Skeletal muscle tissue (tissue), 4 donors: Measurements from ENCODE around the gene NECTIN1. TPM values are rescaled to one million over a fixed set of nuclear protein-coding genes. Genes with fewer than 3 reads are reported as not detected.

Source experiments
- H3K27ac ChIP-seq: one replicate; pipeline ENCODE4 v1.7.0; 2013; ENCODE audit warnings: mild to moderate bottlenecking, low read depth, low read length, inconsistent platforms
- H3K27me3 ChIP-seq, 3 donors: one replicate each; pipeline ENCODE4 v1.7.0; 2013; ENCODE audit warnings: low read length in 3 of 3; ENCODE audit not compliant: control insufficient read depth in 3 of 3, insufficient read depth in 3 of 3
- H3K36me3 ChIP-seq, 3 donors: one replicate each; pipeline ENCODE4 v1.7.0; 2013; ENCODE audit warnings: low read length in 3 of 3; ENCODE audit not compliant: control insufficient read depth in 3 of 3, insufficient read depth in 3 of 3
- H3K4me1 ChIP-seq, 3 donors: one replicate each; pipeline ENCODE4 v1.7.0; 2013; ENCODE audit warnings: low read length in 3 of 3, mild to moderate bottlenecking in 3 of 3; ENCODE audit not compliant: control insufficient read depth in 3 of 3, insufficient read depth in 3 of 3
- H3K4me3 ChIP-seq, 3 donors: one replicate each; pipeline ENCODE4 v1.7.0; 2013; ENCODE audit warnings: low read length in 3 of 3
- H3K9ac ChIP-seq, 3 donors: one replicate each; pipeline ENCODE4 v1.7.0; 2013; ENCODE audit warnings: low read length in 3 of 3, mild to moderate bottlenecking in 3 of 3, moderate library complexity in 2 of 3, low read depth in 1 of 3
- H3K9me3 ChIP-seq, 3 donors: one replicate each; pipeline ENCODE4 v1.7.0; 2013; ENCODE audit warnings: low read length in 3 of 3; ENCODE audit not compliant: control insufficient read depth in 3 of 3
- total RNA-seq: library from RNA; depleted of rRNA; stranded (reverse); fragments of >200 nt; gene quantifications from one replicate; pipeline ENCODE4 v1.2.3, GENCODE V29; 2014
- donor health status: Osteomylitis.

NECTIN1 gene
- total RNA-seq, 1 donor from 2014 or later: 4.2 TPM

GRCh38 chr11:119745112-119745511 lies 16.1 kb upstream of the NECTIN1 start:
- Histone ChIP-seq H3K27ac (no peak overlapping the region), H3K9me3 (no peaks in the 10 kb centered on the region), H3K4me1 (peaks cover 2 to 6% (median 3%) of the 10 kb centered on the region in 3 donors), H3K4me3 (no peak overlapping the region), H3K27me3 (peaks cover 41 to 51% (median 42%) of the 10 kb centered on the region in 3 donors), H3K9ac (no peak overlapping the region), H3K36me3 (no peaks in the 10 kb centered on the region)

GRCh38 chr11:119744577-119744976 lies 15.6 kb upstream of the NECTIN1 start:
- Histone ChIP-seq H3K27ac (no peak overlapping the region), H3K36me3 (no peaks in the 10 kb centered on the region), H3K9me3 (no peaks in the 10 kb centered on the region), H3K27me3 (peaks cover 44 to 54% (median 46%) of the 10 kb centered on the region in 3 donors), H3K9ac (no peak overlapping the region), H3K4me3 (no peak overlapping the region), H3K4me1 (peaks cover 2 to 6% (median 3%) of the 10 kb centered on the region in 3 donors)

GRCh38 chr11:119743006-119743405 lies 14.0 kb upstream of the NECTIN1 start:
- Histone ChIP-seq H3K36me3 (no peaks in the 10 kb centered on the region), H3K27me3 (peaks cover 50 to 58% (median 50%) of the 10 kb centered on the region in 3 donors), H3K27ac (no peak overlapping the region)

GRCh38 chr11:119742263-119742861 lies 13.4 kb upstream of the NECTIN1 start:
- peaks cover 50 to 62% (median 53%) of the 10 kb centered on the region in 3 donors for H3K27me3 ChIP-seq
- peaks cover 2 to 6% (median 3%) of the 10 kb centered on the region in 3 donors for H3K4me1 ChIP-seq
- H3K36me3 ChIP-seq: no peaks in the 10 kb centered on the region
- H3K4me3 ChIP-seq: no peak overlapping the region
- no peak overlapping the region for H3K9ac ChIP-seq
- H3K27ac ChIP-seq: no peak overlapping the region
- no peaks in the 10 kb centered on the region for H3K9me3 ChIP-seq

More at GRCh38 chr11:119743006-119743405, 14.0 kb upstream of the NECTIN1 start:
- no peak overlapping the region for H3K4me3 ChIP-seq
- H3K9me3 ChIP-seq: no peaks in the 10 kb centered on the region
- H3K4me1 ChIP-seq: peaks cover 2 to 6% (median 3%) of the 10 kb centered on the region in 3 donors
- no peak overlapping the region for H3K9ac ChIP-seq

GRCh38 chr11:119741369-119742262 lies 12.6 kb upstream of the NECTIN1 start:
- Histone ChIP-seq H3K4me1 (peaks cover 2 to 6% (median 3%) of the 10 kb centered on the region in 3 donors), H3K9ac (no peak overlapping the region), H3K36me3 (no peaks in the 10 kb centered on the region), H3K9me3 (no peaks in the 10 kb centered on the region), H3K4me3 (peak overlapping the region in 1 of 3 donors; percentile 13), H3K27me3 (peaks cover 50 to 62% (median 53%) of the 10 kb centered on the region in 3 donors), H3K27ac (no peak overlapping the region)

GRCh38 chr11:119739975-119740374 lies 11.0 kb upstream of the NECTIN1 start:
- no peak overlapping the region for H3K9ac ChIP-seq
- peaks cover 39 to 53% (median 49%) of the 10 kb centered on the region in 3 donors for H3K27me3 ChIP-seq
- no peak overlapping the region for H3K27ac ChIP-seq
- H3K9me3 ChIP-seq: no peaks in the 10 kb centered on the region
- H3K4me3 ChIP-seq: no peak overlapping the region
- no peaks in the 10 kb centered on the region for H3K36me3 ChIP-seq
- H3K4me1 ChIP-seq: peaks cover 2 to 6% (median 3%) of the 10 kb centered on the region in 3 donors

- no peak overlapping the region for H3K4me3 ChIP-seq
- H3K4me1 ChIP-seq: peaks cover 2 to 6% (median 3%) of the 10 kb centered on the region in 3 donors
- no peak overlapping the region for H3K9ac ChIP-seq
- H3K36me3 ChIP-seq: no peaks in the 10 kb centered on the region
- no peaks in the 10 kb centered on the region for H3K9me3 ChIP-seq
- peaks cover 39 to 50% (median 47%) of the 10 kb centered on the region in 3 donors for H3K27me3 ChIP-seq
- H3K27ac ChIP-seq: no peak overlapping the region
Observed at GRCh38 chr11:119739021-119739703, 10.2 kb upstream of the NECTIN1 start.

- no peak overlapping the region for H3K4me3 ChIP-seq
- H3K27me3 ChIP-seq: peaks cover 35 to 51% (median 40%) of the 10 kb centered on the region in 3 donors
- no peak overlapping the region for H3K27ac ChIP-seq
- H3K9ac ChIP-seq: no peak overlapping the region
- H3K4me1 ChIP-seq: peaks cover 2 to 6% (median 3%) of the 10 kb centered on the region in 3 donors
- no peaks in the 10 kb centered on the region for H3K9me3 ChIP-seq
- no peaks in the 10 kb centered on the region for H3K36me3 ChIP-seq
Observed at GRCh38 chr11:119738059-119738439, 9.0 kb upstream of the NECTIN1 start.

GRCh38 chr11:119737366-119738058 lies 8.5 kb upstream of the NECTIN1 start:
- peaks cover 2 to 6% (median 3%) of the 10 kb centered on the region in 3 donors for H3K4me1 ChIP-seq
- peaks cover 30 to 46% (median 35%) of the 10 kb centered on the region in 3 donors for H3K27me3 ChIP-seq
- no peak overlapping the region for H3K4me3 ChIP-seq
- H3K9ac ChIP-seq: no peak overlapping the region
- no peak overlapping the region for H3K27ac ChIP-seq
- H3K36me3 ChIP-seq: no peaks in the 10 kb centered on the region
- H3K9me3 ChIP-seq: no peaks in the 10 kb centered on the region
